NK-92 (cell line): ENCODE data around the gene SLC4A7.
"Not testable (repeated sequence)": the region's sequence is repeated elsewhere in the genome, so short reads cannot be mapped to it uniquely, and the experiment has no call there.

ENCODE experiments used
- DNase-seq: peaks from one replicate; lab custom pipeline; 2025; ENCODE audit not compliant: unreplicated experiment; lab: John Stamatoyannopoulos, UW

Gene SLC4A7

GRCh38 chr3:27484015-27484844, at the start of gene SLC4A7:
SLC4A7 (minus strand) TSS chr3:27484384; CDS start chr3:27484126, 258 bp downstream.
- DNase-seq, result peak; percentile 84

GRCh38 chr3:27533261-27533607, 49.0 kb upstream of the SLC4A7 start:
- no peak for DNase-seq

- no peak for DNase-seq
Observed at GRCh38 chr3:27532426-27533260, 48.5 kb upstream of the SLC4A7 start.

- not testable (repeated sequence) for DNase-seq
Observed at GRCh38 chr3:27531193-27531751, 47.1 kb upstream of the SLC4A7 start.

GRCh38 chr3:27528791-27529190, 44.6 kb upstream of the SLC4A7 start:
- DNase-seq, result no peak

- no peak for DNase-seq
Observed at GRCh38 chr3:27526614-27527315, 42.6 kb upstream of the SLC4A7 start.

GRCh38 chr3:27521872-27522265, 37.7 kb upstream of the SLC4A7 start:
- DNase-seq, result no peak

- no peak for DNase-seq
Observed at GRCh38 chr3:27521179-27521871, 37.1 kb upstream of the SLC4A7 start.

GRCh38 chr3:27511724-27512422, 27.7 kb upstream of the SLC4A7 start:
- no peak for DNase-seq

GRCh38 chr3:27509376-27509775, 25.2 kb upstream of the SLC4A7 start:
- DNase-seq, result no peak

- no peak for DNase-seq
Observed at GRCh38 chr3:27508424-27508823, 24.2 kb upstream of the SLC4A7 start.

GRCh38 chr3:27507515-27508266, 23.5 kb upstream of the SLC4A7 start:
- DNase-seq, result no peak

- no peak for DNase-seq
Observed at GRCh38 chr3:27507111-27507510, 22.9 kb upstream of the SLC4A7 start.

GRCh38 chr3:27504749-27505148, 20.6 kb upstream of the SLC4A7 start:
- no peak for DNase-seq

GRCh38 chr3:27503526-27503925, 19.3 kb upstream of the SLC4A7 start:
- DNase-seq, result no peak

GRCh38 chr3:27501759-27502158, 17.6 kb upstream of the SLC4A7 start:
- no peak for DNase-seq

GRCh38 chr3:27500986-27501385, 16.8 kb upstream of the SLC4A7 start:
- no peak for DNase-seq

- no peak for DNase-seq
Observed at GRCh38 chr3:27500035-27500434, 15.9 kb upstream of the SLC4A7 start.

GRCh38 chr3:27494784-27495183, 10.6 kb upstream of the SLC4A7 start:
- DNase-seq, result no peak
